ENCODE results near the gene PPP4R1.

Gene PPP4R1

GRCh38 chr18:9627642-9628041 lies 13.3 kb upstream of the PPP4R1 start:
- Histone ChIP-seq H3K4me2 (no peak overlapping the region), H3K9ac (no peak overlapping the region), H3K79me2 (ENCODE audit: insufficient read depth, low read depth) (no peaks in the 10 kb centered on the region), H3K27me3 (ENCODE audit: insufficient read depth, low read depth) (no peaks in the 10 kb centered on the region), H3K4me3 (IDR thresholded peaks at IDR 0.05; ENCODE audit: insufficient read depth, low read depth, low read length) (no peak overlapping the region), H2AFZ (ENCODE audit: low read depth) (no peak overlapping the region), H4K20me1 (ENCODE audit: insufficient read depth) (no peaks in the 10 kb centered on the region), H3K27ac (no peak overlapping the region), H3K4me1 (ENCODE audit: low read depth, poor library complexity, severe bottlenecking) (no peaks in the 10 kb centered on the region), H3K36me3 (ENCODE audit: insufficient read depth) (no peaks in the 10 kb centered on the region)
- TF ChIP-seq, protein P1, sequence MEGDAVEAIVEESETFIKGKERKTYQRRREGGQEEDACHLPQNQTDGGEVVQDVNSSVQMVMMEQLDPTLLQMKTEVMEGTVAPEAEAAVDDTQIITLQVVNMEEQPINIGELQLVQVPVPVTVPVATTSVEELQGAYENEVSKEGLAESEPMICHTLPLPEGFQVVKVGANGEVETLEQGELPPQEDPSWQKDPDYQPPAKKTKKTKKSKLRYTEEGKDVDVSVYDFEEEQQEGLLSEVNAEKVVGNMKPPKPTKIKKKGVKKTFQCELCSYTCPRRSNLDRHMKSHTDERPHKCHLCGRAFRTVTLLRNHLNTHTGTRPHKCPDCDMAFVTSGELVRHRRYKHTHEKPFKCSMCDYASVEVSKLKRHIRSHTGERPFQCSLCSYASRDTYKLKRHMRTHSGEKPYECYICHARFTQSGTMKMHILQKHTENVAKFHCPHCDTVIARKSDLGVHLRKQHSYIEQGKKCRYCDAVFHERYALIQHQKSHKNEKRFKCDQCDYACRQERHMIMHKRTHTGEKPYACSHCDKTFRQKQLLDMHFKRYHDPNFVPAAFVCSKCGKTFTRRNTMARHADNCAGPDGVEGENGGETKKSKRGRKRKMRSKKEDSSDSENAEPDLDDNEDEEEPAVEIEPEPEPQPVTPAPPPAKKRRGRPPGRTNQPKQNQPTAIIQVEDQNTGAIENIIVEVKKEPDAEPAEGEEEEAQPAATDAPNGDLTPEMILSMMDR (conservative IDR thresholded peaks at IDR 0.05; ENCODE audit: low read depth, low read length): no peak

- TF ChIP-seq, protein P1 (conservative IDR thresholded peaks at IDR 0.05; ENCODE audit: low read depth, low read length): no peak
- Histone ChIP-seq H3K4me2 (no peak overlapping the region), H3K36me3 (ENCODE audit: insufficient read depth) (no peaks in the 10 kb centered on the region), H3K9ac (no peak overlapping the region), H3K4me1 (ENCODE audit: low read depth, poor library complexity, severe bottlenecking) (peaks cover 11% of the 10 kb centered on the region), H3K79me2 (ENCODE audit: insufficient read depth, low read depth) (no peaks in the 10 kb centered on the region), H4K20me1 (ENCODE audit: insufficient read depth) (no peaks in the 10 kb centered on the region), H2AFZ (ENCODE audit: low read depth) (no peak overlapping the region), H3K27ac (no peak overlapping the region), H3K4me3 (IDR thresholded peaks at IDR 0.05; ENCODE audit: insufficient read depth, low read depth, low read length) (no peak overlapping the region), H3K27me3 (ENCODE audit: insufficient read depth, low read depth) (no peaks in the 10 kb centered on the region)
Measured at GRCh38 chr18:9619990-9620389, 5.6 kb upstream of the PPP4R1 start.

DNA sequence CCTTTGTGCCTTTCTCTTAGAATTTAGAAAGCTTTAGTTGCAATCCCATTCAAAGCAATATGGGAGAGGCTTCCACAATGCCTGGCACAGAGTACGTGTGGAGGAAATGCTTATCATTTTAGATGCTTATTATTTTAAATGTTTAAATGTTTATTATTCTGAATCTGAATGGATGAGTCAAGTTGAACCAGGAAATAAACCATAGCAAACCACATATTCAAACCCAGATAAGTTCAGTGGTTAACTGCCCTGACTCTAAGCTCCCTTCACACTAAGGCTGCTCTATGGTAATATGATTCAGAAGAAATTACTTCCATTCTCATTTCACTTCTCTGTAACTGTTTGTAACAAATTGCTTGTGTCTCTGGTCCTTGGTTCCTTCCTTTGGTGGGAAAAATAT lies 5.2 kb upstream of the PPP4R1 start:
- H3K4me3 ChIP-seq (IDR thresholded peaks at IDR 0.05; ENCODE audit: insufficient read depth, low read depth, low read length): no peak overlapping the region
- H3K79me2 ChIP-seq (ENCODE audit: insufficient read depth, low read depth): no peaks in the 10 kb centered on the region
- no peaks in the 10 kb centered on the region for H3K36me3 ChIP-seq (ENCODE audit: insufficient read depth)
- no peaks in the 10 kb centered on the region for H3K27me3 ChIP-seq (ENCODE audit: insufficient read depth, low read depth)
- H4K20me1 ChIP-seq (ENCODE audit: insufficient read depth): no peaks in the 10 kb centered on the region
- no peak overlapping the region for H2AFZ ChIP-seq (ENCODE audit: low read depth)
- peaks cover 11% of the 10 kb centered on the region for H3K4me1 ChIP-seq (ENCODE audit: low read depth, poor library complexity, severe bottlenecking)
- no peak overlapping the region for H3K4me2 ChIP-seq
- TF ChIP-seq, protein P1 (conservative IDR thresholded peaks at IDR 0.05; ENCODE audit: low read depth, low read length): no peak
- H3K27ac ChIP-seq: no peak overlapping the region
- H3K9ac ChIP-seq: no peak overlapping the region

GRCh38 chr18:9619056-9619455 lies 4.7 kb upstream of the PPP4R1 start:
- H3K4me3 ChIP-seq (IDR thresholded peaks at IDR 0.05; ENCODE audit: insufficient read depth, low read depth, low read length): no peak overlapping the region
- H3K4me2 ChIP-seq: no peak overlapping the region
- H3K27me3 ChIP-seq (ENCODE audit: insufficient read depth, low read depth): no peaks in the 10 kb centered on the region
- H4K20me1 ChIP-seq (ENCODE audit: insufficient read depth): no peaks in the 10 kb centered on the region
- no peak overlapping the region for H2AFZ ChIP-seq (ENCODE audit: low read depth)
- no peak overlapping the region for H3K27ac ChIP-seq
- TF ChIP-seq, protein P1 (conservative IDR thresholded peaks at IDR 0.05; ENCODE audit: low read depth, low read length): no peak
- no peak overlapping the region for H3K9ac ChIP-seq
- H3K79me2 ChIP-seq (ENCODE audit: insufficient read depth, low read depth): no peaks in the 10 kb centered on the region
- H3K36me3 ChIP-seq (ENCODE audit: insufficient read depth): no peaks in the 10 kb centered on the region
- H3K4me1 ChIP-seq (ENCODE audit: low read depth, poor library complexity, severe bottlenecking): peaks cover 11% of the 10 kb centered on the region

Measured in KMS-11 (cell line).